ENCODE results near the gene SLC12A5.

The SLC12A5 gene

GRCh38 chr20:46063151-46063550 is 34.1 kb downstream of the SLC12A5 start:
- DNase-seq (ENCODE audit: low spot score), result no peak
- Histone ChIP-seq H3K27ac (no peak overlapping the region), H3K4me3 (no peak overlapping the region)
- TF ChIP-seq, protein P1, sequence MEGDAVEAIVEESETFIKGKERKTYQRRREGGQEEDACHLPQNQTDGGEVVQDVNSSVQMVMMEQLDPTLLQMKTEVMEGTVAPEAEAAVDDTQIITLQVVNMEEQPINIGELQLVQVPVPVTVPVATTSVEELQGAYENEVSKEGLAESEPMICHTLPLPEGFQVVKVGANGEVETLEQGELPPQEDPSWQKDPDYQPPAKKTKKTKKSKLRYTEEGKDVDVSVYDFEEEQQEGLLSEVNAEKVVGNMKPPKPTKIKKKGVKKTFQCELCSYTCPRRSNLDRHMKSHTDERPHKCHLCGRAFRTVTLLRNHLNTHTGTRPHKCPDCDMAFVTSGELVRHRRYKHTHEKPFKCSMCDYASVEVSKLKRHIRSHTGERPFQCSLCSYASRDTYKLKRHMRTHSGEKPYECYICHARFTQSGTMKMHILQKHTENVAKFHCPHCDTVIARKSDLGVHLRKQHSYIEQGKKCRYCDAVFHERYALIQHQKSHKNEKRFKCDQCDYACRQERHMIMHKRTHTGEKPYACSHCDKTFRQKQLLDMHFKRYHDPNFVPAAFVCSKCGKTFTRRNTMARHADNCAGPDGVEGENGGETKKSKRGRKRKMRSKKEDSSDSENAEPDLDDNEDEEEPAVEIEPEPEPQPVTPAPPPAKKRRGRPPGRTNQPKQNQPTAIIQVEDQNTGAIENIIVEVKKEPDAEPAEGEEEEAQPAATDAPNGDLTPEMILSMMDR (IDR thresholded peaks at IDR 0.05), result no peak

DNA sequence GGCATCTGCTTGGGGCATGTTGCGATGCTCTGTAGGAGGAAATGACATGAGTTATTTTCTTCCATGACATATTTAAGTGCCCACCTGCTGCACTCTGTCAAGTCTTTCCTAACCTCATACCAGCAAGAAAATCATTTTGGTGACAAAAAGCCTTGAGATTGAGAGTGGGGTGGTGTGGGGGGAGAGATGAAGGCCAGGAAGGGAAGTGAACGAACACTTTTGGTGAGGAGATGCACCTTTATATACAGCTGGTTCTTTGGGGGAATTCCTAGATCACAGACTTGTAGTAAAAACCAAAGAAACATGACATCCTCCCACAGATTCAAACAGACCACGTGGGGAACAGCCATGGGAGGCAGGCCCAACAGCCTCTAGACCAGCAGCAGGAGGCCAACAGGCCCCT is 34.6 kb downstream of the SLC12A5 start:
- no peak overlapping the region for H3K27ac ChIP-seq
- no peak for DNase-seq (ENCODE audit: low spot score)
- H3K4me3 ChIP-seq, result no peak overlapping the region
- TF ChIP-seq, protein P1 (IDR thresholded peaks at IDR 0.05), result no peak

DNA sequence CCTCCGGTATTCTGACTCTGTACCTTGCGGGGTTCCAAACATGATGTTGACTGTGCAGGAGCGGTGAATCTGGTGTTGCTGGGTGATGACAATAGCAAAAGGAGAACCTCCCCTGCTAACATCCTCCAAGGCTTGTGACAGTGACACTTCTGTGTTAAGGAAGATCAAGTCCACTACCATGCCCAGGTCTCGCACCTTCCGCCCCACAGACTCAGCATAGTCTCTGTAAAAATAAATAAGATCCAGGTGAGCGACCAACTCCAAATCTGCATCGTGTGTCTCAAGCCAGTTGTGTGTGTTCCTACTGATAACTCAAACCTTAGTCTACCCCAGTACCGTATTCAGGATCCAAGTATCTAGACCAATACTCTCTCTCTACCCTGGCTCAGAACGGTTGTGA is 36.0 kb downstream of the SLC12A5 start:
- DNase-seq (ENCODE audit: low spot score), result no peak
- Histone ChIP-seq H3K27ac (no peak overlapping the region), H3K4me3 (no peak overlapping the region)
- TF ChIP-seq, protein P1 (IDR thresholded peaks at IDR 0.05), result no peak

DNA sequence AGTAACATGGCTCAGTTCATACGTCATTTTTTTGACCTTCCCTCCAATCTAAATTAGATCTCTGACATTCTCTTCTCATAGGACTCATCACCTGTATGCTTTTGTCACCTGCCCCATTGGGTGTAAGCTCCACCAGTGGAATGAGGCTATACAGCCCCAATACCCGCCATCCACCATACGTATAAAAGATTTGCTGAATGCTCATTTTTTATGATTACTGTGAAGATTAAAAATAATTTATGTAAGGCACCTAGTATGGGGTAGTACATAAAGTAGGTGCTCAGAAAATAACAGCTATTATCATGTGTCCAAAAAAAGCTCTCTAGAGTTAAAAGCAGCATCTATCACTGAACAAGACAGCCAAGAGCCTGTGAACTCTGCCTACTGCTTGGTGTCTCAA is 36.7 kb downstream of the SLC12A5 start:
- H3K4me3 ChIP-seq, result no peak overlapping the region
- TF ChIP-seq, protein P1 (IDR thresholded peaks at IDR 0.05), result no peak
- H3K27ac ChIP-seq, result no peak overlapping the region
- DNase-seq (ENCODE audit: low spot score), result no peak

DNA sequence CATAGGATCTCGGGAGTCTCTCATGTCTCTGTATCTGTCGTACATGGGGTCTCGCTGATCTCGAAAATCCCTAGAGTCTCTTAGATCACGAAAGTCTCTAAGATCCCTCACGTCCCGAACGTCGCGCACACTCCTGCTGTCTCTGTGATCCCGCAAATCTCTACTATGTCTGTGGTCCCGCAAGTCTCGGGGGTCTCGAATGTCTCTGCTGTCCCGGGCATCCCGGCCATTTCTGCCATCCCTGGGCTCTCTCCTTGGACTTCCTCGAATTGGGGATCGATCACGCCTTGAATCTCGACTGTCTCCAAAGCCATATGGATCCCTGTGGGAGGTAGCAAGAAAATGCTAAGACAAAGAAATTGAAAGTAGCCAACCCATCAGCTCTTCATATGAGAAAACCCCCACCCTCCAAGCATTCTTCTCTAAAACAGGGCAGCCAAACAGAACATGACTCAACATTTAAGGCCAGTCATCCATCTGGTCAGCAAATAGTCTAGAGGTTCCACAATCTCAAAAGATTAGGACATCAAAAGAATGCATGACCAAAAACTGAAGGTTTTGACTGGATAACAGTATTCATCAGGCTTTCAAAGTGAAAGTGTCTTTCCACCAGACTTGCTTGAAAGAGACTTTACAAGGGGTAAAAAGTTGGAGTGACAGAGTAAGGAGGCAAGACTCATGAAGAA is 41.3 kb downstream of the SLC12A5 start:
- Histone ChIP-seq H3K4me3 (no peak overlapping the region), H3K27ac (no peak overlapping the region)
- DNase-seq (ENCODE audit: low spot score), result no peak
- TF ChIP-seq, protein P1 (IDR thresholded peaks at IDR 0.05), result no peak

- Histone ChIP-seq H3K27ac (no peak overlapping the region), H3K4me3 (no peak overlapping the region)
- no peak for DNase-seq (ENCODE audit: low spot score)
- TF ChIP-seq, protein P1 (IDR thresholded peaks at IDR 0.05), result no peak
Observed at GRCh38 chr20:46071573-46071972, 42.6 kb downstream of the SLC12A5 start.

DNA sequence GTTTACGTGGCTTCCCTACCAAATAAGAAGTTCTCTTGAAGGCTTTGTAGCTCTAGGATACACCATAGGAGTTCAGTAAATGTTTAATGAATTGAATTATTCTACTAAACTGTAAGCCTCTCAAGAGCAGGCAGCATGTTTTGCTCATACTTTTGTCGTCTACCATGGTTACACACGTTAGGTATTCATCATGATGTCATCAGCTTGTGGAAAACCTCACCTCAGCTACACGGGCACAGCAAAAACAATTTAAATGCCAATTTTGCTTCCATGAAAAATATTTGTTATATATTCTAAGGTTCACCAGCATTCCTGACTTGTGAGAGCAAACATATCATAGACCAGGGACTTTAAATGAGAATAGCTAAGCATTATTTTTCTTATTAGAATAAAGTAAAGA is 44.0 kb downstream of the SLC12A5 start:
- H3K27ac ChIP-seq, result no peak overlapping the region
- DNase-seq (ENCODE audit: low spot score), result no peak
- TF ChIP-seq, protein P1 (IDR thresholded peaks at IDR 0.05), result no peak
- H3K4me3 ChIP-seq, result no peak overlapping the region

Measured in coronary artery (tissue), 2 donors.